Left lung (tissue), 10 donors: Measurements from ENCODE around the gene S100PBP. TPM values are rescaled to one million over a fixed set of nuclear protein-coding genes. Genes with fewer than 3 reads are reported as not detected.
A peak's percentile ranks its signal among the peaks of the same experiment; 100 is the strongest.
"Not testable (repeated sequence)": the region's sequence is repeated elsewhere in the genome, so short reads cannot be mapped to it uniquely, and the experiment has no call there.

Source experiments
- ATAC-seq: fragments of 200-7000 bp; cut with Tn5 transposase; one replicate; pipeline ENCODE4 v1.9.1; 2020; ENCODE audit warnings: moderate library complexity
- DNase-seq, 4 donors: peaks; one replicate each; pipeline ENCODE4 v3.0.0-alpha.2; 2013 to 2020
- H3K27ac ChIP-seq, 2 donors: fragments of 200-600 bp; sonication (generic) in 1 of 2; one replicate each; pipeline versions ENCODE4 v1.5.0 to v1.8.0; 2020 to 2021
- H3K27me3 ChIP-seq, 2 donors: fragments of 200-600 bp; sonication (generic) in 1 of 2; one replicate each; pipeline versions ENCODE4 v1.5.0 to v1.8.0; 2020 to 2021
- H3K36me3 ChIP-seq, 2 donors: fragments of 200-600 bp; sonication (generic) in 1 of 2; one replicate each; pipeline versions ENCODE4 v1.5.0 to v1.8.0; 2020 to 2021
- H3K4me1 ChIP-seq, 2 donors: fragments of 200-600 bp; one replicate each; pipeline ENCODE4 v1.8.0; 2021
- H3K4me3 ChIP-seq, 2 donors: fragments of 200-600 bp; sonication (generic) in 1 of 2; one replicate each; pipeline versions ENCODE4 v1.5.0 to v1.8.0; 2020 to 2021; ENCODE audit warnings: mild to moderate bottlenecking in 1 of 2
- H3K9me3 ChIP-seq, 2 donors: fragments of 200-600 bp; sonication (generic) in 1 of 2; one replicate each; pipeline versions ENCODE4 v1.5.0 to v1.8.0; 2020 to 2021
- intact Hi-C, 2 donors: fragments of 100-400 bp; cut with DNase I; formaldehyde crosslinking; loops; one replicate each; pipeline versions ENCODE4 v1.11.2 to v1.14.2; 2022
- polyA plus RNA-seq, 6 donors: library from polyadenylated mRNA; unstranded; fragments of 120-200 nt; gene quantifications; one replicate each; pipeline ENCODE4 v1.2.1, GENCODE V29; 2013; ENCODE audit not compliant: insufficient read length in 6 of 6
- total RNA-seq, 2 donors: library from RNA; stranded (reverse); fragmentation: NEBNext Ultra II Directional; extraction: Animal tissue kit (Norgen Biotek cat#: 25700); gene quantifications; one replicate each; pipeline ENCODE4 v1.2.1, GENCODE V29; 2021
- TF ChIP-seq, protein P1 (sequence below), 2 donors: fragments of 200-600 bp; sonication (generic) in 1 of 2; IDR thresholded peaks; one replicate each; pipeline versions ENCODE4 v1.5.0 to v1.8.0; 2021; ENCODE audit warnings: antibody characterized with exemption in 2 of 2
- donor health status: DM: no; HTN: yes; CAD: no.
- donor health status: DM: no; HTN: no; CAD: no.

The S100PBP gene
- total and polyA plus RNA-seq, 8 donors = 32.3 to 56.5 (median 51.1) TPM

DNA sequence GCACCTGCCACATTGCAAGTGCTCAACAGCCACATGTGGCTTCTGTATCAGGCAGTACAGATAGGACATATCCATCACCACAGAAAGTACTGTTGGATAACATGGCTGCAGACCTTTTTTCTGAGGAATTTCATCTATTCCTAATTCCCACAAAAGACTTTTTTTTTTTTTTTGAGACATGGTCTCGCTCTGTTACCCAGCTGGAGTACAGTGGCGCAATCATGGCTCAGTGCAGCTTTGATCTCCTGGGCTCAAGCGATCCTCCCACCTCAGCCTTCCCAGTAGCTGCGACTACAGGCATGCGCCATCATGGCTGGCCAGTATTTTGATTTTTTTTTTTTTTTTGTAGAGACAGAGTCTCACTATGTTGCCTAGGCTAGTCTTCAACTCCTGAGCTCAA is 33.6 kb upstream of the S100PBP start:
- intact Hi-C loops = no loop called here
- TF ChIP-seq, protein P1, sequence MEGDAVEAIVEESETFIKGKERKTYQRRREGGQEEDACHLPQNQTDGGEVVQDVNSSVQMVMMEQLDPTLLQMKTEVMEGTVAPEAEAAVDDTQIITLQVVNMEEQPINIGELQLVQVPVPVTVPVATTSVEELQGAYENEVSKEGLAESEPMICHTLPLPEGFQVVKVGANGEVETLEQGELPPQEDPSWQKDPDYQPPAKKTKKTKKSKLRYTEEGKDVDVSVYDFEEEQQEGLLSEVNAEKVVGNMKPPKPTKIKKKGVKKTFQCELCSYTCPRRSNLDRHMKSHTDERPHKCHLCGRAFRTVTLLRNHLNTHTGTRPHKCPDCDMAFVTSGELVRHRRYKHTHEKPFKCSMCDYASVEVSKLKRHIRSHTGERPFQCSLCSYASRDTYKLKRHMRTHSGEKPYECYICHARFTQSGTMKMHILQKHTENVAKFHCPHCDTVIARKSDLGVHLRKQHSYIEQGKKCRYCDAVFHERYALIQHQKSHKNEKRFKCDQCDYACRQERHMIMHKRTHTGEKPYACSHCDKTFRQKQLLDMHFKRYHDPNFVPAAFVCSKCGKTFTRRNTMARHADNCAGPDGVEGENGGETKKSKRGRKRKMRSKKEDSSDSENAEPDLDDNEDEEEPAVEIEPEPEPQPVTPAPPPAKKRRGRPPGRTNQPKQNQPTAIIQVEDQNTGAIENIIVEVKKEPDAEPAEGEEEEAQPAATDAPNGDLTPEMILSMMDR (IDR thresholded peaks at IDR 0.05) = no peak
- peaks cover 0 to 100% of the 10 kb centered on the region in 2 donors for H3K36me3 ChIP-seq

DNA sequence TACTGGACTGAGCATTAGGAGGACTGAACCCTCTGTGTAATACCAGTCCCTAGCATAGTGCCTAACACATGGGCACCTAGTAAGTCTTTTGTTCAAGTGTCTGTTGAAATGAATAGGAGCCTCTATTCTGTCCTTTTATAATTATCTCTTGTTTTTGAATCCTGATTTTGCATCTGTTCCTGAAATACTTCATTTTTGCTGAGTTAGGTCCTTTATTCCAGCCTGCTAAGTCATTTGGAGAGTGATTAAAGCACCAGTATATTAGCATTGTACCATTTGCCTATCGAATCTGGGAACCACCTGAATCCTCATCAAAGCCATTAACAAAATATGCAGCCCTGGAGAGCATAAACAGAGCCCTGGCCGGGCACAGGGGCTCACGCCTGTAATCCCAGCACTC is 32.6 kb upstream of the S100PBP start:
- no peaks in the 10 kb centered on the region for H3K27me3 ChIP-seq
- H3K4me1 ChIP-seq = peaks cover 0 to 5% of the 10 kb centered on the region in 2 donors
- H3K4me3 ChIP-seq = no peak overlapping the region
- H3K9me3 ChIP-seq = no peaks in the 10 kb centered on the region
- DNase-seq = no peak
- TF ChIP-seq, protein P1 (IDR thresholded peaks at IDR 0.05) = no peak
- intact Hi-C loops = no loop called here
- ATAC-seq = no peak
- no peak overlapping the region for H3K27ac ChIP-seq
- H3K36me3 ChIP-seq = peaks cover 0 to 100% of the 10 kb centered on the region in 2 donors

More for the DNA sequence above, 33.6 kb upstream of the S100PBP start:
- ATAC-seq (no peak), DNase-seq (no peak)
- Histone ChIP-seq H3K27ac (no peak overlapping the region), H3K9me3 (no peaks in the 10 kb centered on the region), H3K4me3 (no peak overlapping the region), H3K4me1 (no peaks in the 10 kb centered on the region), H3K27me3 (no peaks in the 10 kb centered on the region)

DNA sequence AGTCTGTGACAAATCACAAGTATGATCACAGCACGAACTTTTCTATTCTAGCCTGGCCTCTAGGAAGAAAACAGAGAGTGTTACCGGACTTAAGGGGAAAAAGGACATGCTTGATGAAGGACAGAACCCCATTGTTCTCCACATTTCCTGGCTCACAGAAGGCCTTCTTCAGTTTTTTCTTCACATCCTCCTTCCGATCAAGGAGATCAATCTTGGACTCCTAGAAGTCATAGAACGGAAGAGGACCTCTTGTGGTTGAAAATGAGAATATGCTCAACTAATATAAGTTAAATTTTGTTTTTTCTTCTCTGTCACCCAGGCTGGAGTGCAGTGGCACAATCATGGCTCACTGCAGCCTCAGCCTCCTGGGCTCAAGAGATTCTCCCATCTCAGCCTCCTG is 30.6 kb upstream of the S100PBP start:
- peaks cover 0 to 100% of the 10 kb centered on the region in 2 donors for H3K36me3 ChIP-seq
- H3K9me3 ChIP-seq = no peaks in the 10 kb centered on the region
- DNase-seq = no peak
- no peak for ATAC-seq
- TF ChIP-seq, protein P1 (IDR thresholded peaks at IDR 0.05) = no peak
- H3K4me3 ChIP-seq = no peak overlapping the region
- intact Hi-C loops = no loop called here
- no peaks in the 10 kb centered on the region for H3K27me3 ChIP-seq
- H3K27ac ChIP-seq = no peak overlapping the region
- peaks cover 0 to 6% of the 10 kb centered on the region in 2 donors for H3K4me1 ChIP-seq

DNA sequence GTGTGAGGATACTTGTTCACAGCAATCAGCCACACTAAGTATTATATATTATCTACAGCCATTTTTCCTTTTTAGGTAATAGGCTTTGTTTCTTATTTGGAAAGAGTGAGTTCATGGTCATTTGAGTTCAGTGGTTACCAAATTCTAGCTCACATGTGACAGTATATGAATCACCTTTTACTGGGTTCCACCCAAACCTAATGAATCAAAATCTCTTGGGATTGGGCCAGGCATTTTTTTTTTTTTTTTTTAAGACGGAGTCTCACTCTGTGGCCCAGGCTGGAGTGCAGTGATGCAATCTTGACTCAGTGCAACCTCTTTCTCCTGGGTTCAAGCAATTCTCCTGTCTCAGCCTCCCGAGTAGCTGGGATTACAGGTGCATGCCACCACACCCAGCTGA is 28.1 kb upstream of the S100PBP start:
- H3K27me3 ChIP-seq, H3K4me3 ChIP-seq, DNase-seq, H3K27ac ChIP-seq, H3K4me1 ChIP-seq, intact Hi-C loops, H3K9me3 ChIP-seq: not testable (repeated sequence)
- peak; percentile 47 for ATAC-seq
- H3K36me3 ChIP-seq = peaks cover 0 to 98% of the 10 kb centered on the region in 2 donors

DNA sequence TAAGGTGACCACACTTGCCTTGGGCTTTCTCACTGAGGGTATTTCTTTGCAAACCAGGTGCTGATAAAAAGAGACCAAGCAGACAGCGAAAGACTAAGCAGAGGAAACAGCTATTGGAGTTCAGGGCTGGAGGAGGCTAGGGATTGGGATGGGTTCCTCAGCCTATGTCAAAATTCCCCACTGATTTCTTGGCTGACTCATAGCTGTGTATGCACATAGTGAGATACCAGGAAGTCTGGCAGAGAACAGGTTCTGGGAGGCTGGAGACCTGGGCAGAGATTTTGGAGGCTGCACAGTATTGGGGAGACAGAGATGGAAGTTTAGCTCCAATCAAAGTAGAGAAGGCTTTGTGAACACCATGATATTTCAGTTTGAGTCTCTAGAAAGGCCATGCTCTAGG is 25.6 kb upstream of the S100PBP start:
- intact Hi-C loops = no loop called here
- TF ChIP-seq, protein P1 (IDR thresholded peaks at IDR 0.05) = no peak
- H3K27me3 ChIP-seq = no peaks in the 10 kb centered on the region
- no peaks in the 10 kb centered on the region for H3K9me3 ChIP-seq
- ATAC-seq (peak; percentile 35), DNase-seq (no peak)
- peaks cover 0 to 6% of the 10 kb centered on the region in 2 donors for H3K4me1 ChIP-seq
- H3K36me3 ChIP-seq = peaks cover 0 to 98% of the 10 kb centered on the region in 2 donors
- no peak overlapping the region for H3K4me3 ChIP-seq
- H3K27ac ChIP-seq = no peak overlapping the region

DNA sequence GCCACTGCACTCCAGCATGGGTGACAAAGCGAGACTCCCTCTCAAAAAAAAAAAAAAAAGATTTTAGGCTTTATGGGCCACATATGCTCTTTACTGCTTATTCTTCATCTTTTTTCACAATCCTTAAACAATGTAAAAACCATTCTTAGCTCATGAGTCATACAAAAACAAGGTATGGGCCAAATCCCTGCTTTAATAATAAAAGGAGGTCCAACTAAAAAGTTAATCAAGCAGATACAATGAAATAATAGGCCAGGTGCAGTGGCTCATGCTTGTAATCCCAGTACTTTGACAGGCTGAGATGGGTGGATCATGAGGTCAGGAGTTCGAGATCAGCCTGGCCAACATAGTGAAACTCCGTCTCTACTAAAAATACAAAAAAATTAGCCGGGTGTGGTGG is 21.7 kb upstream of the S100PBP start:
- ATAC-seq, intact Hi-C loops, H3K27me3 ChIP-seq, H3K4me3 ChIP-seq, H3K27ac ChIP-seq, H3K4me1 ChIP-seq, H3K9me3 ChIP-seq, DNase-seq: not testable (repeated sequence)
- H3K36me3 ChIP-seq = peaks cover 0 to 95% of the 10 kb centered on the region in 2 donors
